ENCODE results near the gene C1QTNF3.
"Not testable (repeated sequence)": the region's sequence is repeated elsewhere in the genome, so short reads cannot be mapped to it uniquely, and the experiment has no call there.

Gene C1QTNF3

GRCh38 chr5:34038390-34038789 is 4.6 kb downstream of the C1QTNF3 start:
- Mint-ChIP-seq H3K36me3 (peaks cover 15% of the 10 kb centered on the region), H3K4me1 (no peaks in the 10 kb centered on the region), H3K4me3 (no peak overlapping the region), H3K27ac (no peak overlapping the region), H3K9me3 (no peaks in the 10 kb centered on the region), H3K27me3 (no peaks in the 10 kb centered on the region)

DNA sequence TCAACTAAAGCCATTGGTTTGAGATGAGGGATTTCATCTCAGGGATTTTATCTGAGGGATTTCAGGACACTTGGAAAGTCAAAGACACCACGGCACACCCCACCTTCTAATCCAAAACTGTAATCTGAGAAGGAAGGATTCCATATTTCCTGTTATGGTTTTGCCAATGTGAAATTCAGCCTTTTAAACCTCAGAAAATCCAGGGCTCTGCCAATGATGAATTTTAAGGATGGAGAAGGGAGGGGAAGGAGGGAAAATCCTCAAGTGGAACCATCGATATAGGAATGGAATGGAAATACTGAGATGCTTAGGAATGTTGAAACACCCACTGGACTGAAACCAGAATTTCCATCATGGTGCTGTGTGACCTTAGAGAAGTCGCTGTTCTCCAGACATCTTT is 5.3 kb downstream of the C1QTNF3 start:
- Mint-ChIP-seq H3K27me3 (no peaks in the 10 kb centered on the region), H3K9me3 (no peaks in the 10 kb centered on the region), H3K36me3 (peaks cover 15% of the 10 kb centered on the region), H3K4me1 (no peaks in the 10 kb centered on the region), H3K27ac (no peak overlapping the region), H3K4me3 (no peak overlapping the region)

GRCh38 chr5:34035756-34036155 is 7.3 kb downstream of the C1QTNF3 start:
- H3K36me3 Mint-ChIP-seq = peaks cover 19% of the 10 kb centered on the region
- no peaks in the 10 kb centered on the region for H3K4me1 Mint-ChIP-seq
- no peaks in the 10 kb centered on the region for H3K9me3 Mint-ChIP-seq
- no peak overlapping the region for H3K27ac Mint-ChIP-seq
- no peaks in the 10 kb centered on the region for H3K27me3 Mint-ChIP-seq
- no peak overlapping the region for H3K4me3 Mint-ChIP-seq

GRCh38 chr5:34034534-34035327 is 8.3 kb downstream of the C1QTNF3 start:
- Mint-ChIP-seq H3K27ac (no peak overlapping the region), H3K4me3 (no peak overlapping the region), H3K27me3 (no peaks in the 10 kb centered on the region), H3K9me3 (no peaks in the 10 kb centered on the region), H3K36me3 (peaks cover 17% of the 10 kb centered on the region), H3K4me1 (no peaks in the 10 kb centered on the region)

DNA sequence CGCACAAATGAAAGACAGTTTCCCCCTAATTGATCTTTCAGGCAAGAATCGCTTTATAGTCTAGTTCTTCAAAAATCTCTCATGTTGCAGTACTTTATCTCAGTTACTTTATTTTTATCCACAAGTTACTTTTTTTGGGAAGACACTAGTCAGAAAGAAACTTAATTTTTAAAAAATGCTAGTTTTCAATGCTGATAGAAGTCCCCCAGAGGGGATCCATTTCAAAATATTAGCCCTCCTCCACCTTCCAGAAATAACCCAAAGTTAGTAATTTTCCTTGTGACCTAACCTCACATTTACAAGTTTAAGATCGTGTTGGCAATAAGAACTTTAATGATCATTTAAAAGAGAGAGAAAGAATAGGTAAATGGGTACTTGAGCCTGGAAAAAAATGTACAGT is 11.0 kb downstream of the C1QTNF3 start:
- Mint-ChIP-seq H3K27ac (no peak overlapping the region), H3K4me1 (no peaks in the 10 kb centered on the region), H3K4me3 (no peak overlapping the region), H3K9me3 (no peaks in the 10 kb centered on the region), H3K36me3 (peaks cover 12% of the 10 kb centered on the region), H3K27me3 (no peaks in the 10 kb centered on the region)

DNA sequence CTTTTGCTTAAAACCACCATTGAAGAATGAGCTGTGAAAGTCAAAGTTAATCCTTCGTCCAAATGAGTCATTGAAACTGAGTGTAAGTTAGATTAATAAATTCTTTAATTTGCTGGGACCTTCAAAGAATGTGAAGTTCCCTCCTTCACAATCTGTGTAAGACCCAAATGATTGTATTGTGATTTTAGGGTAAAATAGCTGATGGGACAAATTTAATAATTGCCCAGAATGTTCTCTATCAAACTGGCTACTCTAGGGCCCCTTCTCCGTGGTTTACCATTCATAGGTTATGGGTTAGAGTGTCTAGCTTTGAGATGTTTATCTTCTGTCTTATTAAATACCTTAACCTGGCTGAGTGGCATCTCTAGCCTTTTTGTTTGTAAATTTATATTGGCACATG is 11.9 kb downstream of the C1QTNF3 start:
- Mint-ChIP-seq H3K27ac (no peak overlapping the region), H3K9me3 (no peaks in the 10 kb centered on the region), H3K4me3 (no peak overlapping the region), H3K4me1 (no peaks in the 10 kb centered on the region), H3K27me3 (no peaks in the 10 kb centered on the region), H3K36me3 (peaks cover 12% of the 10 kb centered on the region)

DNA sequence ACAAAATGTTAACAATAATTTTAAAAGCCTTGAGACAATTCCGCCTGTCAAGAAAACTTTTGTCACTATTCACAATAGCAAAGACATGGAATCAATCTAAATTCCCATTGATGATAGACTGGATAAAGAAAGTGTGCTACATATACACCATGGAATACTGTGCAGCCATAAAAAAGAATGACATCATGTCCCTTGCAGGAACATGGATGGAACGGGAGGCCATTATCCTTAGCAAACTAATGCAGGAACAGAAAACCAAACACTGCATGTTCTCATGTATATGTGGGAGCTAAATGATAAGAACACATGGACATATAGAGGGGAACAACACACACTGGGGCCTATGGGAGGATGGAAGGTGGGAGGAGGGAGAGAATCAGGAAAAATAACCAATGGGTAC is 12.4 kb downstream of the C1QTNF3 start:
- not testable (repeated sequence) for H3K4me1 Mint-ChIP-seq, H3K27me3 Mint-ChIP-seq, H3K27ac Mint-ChIP-seq, H3K9me3 Mint-ChIP-seq, H3K4me3 Mint-ChIP-seq
- peaks cover 13% of the 10 kb centered on the region for H3K36me3 Mint-ChIP-seq

GRCh38 chr5:34030048-34030447 is 13.0 kb downstream of the C1QTNF3 start:
- Mint-ChIP-seq H3K27ac (no peak overlapping the region), H3K27me3 (no peaks in the 10 kb centered on the region), H3K36me3 (peaks cover 9% of the 10 kb centered on the region), H3K9me3 (no peaks in the 10 kb centered on the region), H3K4me1 (no peaks in the 10 kb centered on the region), H3K4me3 (no peak overlapping the region)

DNA sequence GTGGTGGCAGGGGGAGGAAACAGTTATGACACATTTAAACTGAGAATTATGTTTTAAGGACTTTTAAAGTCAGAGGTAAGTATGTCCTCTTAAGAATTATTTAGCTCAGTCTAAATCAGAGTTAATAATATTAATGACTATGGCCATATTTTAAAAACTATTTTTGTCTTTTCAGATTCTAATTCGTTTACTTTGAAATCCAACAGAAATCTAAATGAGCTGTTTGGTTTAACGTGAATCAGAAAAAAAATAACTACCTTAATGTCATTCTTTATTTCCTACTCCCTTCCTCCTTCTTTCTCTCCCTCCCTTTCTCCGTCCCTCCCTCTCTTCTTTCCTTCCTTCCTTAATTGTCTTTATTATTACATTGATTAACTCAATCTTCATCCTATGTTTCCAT is 14.7 kb downstream of the C1QTNF3 start:
- Mint-ChIP-seq H3K36me3 (peaks cover 9% of the 10 kb centered on the region), H3K27me3 (no peaks in the 10 kb centered on the region), H3K4me1 (peaks cover under 1% of the 10 kb centered on the region), H3K27ac (no peak overlapping the region), H3K4me3 (no peak overlapping the region), H3K9me3 (no peaks in the 10 kb centered on the region)

GRCh38 chr5:34026089-34026761 is 16.8 kb downstream of the C1QTNF3 start:
- Mint-ChIP-seq H3K27me3 (no peaks in the 10 kb centered on the region), H3K4me3 (no peak overlapping the region), H3K36me3 (peaks cover 11% of the 10 kb centered on the region), H3K9me3 (no peaks in the 10 kb centered on the region), H3K27ac (peak overlapping the region; percentile 68), H3K4me1 (peaks cover 19% of the 10 kb centered on the region)

GRCh38 chr5:34022121-34022705 is 20.8 kb downstream of the C1QTNF3 start:
- peak overlapping the region; percentile 11 for H3K4me3 Mint-ChIP-seq
- no peaks in the 10 kb centered on the region for H3K9me3 Mint-ChIP-seq
- peaks cover 16% of the 10 kb centered on the region for H3K36me3 Mint-ChIP-seq
- peaks cover 22% of the 10 kb centered on the region for H3K4me1 Mint-ChIP-seq
- H3K27ac Mint-ChIP-seq = peak overlapping the region; percentile 86
- H3K27me3 Mint-ChIP-seq = no peaks in the 10 kb centered on the region

DNA sequence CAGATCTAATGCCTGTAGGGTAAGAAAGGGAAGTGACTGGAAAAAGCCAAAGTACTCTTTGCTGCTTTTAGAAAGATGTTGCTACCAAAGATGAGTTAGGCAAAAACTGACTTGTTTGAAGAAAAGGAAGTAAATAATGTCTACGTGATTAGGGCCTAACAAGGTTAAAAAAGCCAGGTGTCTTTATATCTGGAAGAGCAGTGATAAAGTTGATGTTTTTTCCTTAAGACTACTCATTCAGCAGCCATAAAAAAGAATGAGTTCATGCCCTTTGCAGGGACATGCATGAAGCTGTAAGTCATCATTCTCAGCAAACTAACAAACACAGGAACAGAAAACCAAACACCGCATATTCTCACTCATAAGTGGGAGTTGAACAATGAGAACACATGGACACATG is 21.7 kb downstream of the C1QTNF3 start:
- H3K4me3 Mint-ChIP-seq = no peak overlapping the region
- peaks cover 19% of the 10 kb centered on the region for H3K36me3 Mint-ChIP-seq
- H3K9me3 Mint-ChIP-seq = no peaks in the 10 kb centered on the region
- peaks cover 22% of the 10 kb centered on the region for H3K4me1 Mint-ChIP-seq
- peak overlapping the region; percentile 27 for H3K27ac Mint-ChIP-seq
- H3K27me3 Mint-ChIP-seq = no peaks in the 10 kb centered on the region

DNA sequence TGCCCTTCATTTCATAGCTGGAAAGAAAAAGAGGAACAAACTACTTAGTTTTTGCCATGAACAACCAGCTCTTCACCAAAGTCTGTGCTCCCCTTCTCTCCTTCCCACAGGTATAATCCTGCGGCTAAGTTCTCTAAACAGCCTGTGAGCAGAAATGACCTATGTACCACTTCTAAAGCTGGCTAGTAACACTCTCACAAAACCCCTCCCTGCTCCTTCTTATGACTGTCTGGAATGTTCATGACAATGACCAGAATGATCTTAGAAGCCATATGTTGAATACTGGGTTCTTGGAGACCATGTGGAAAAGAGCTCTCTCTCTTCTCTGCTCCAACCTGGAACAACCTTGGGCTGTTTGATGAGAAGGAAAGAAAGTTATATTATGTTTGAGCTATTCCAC is 22.3 kb downstream of the C1QTNF3 start:
- Mint-ChIP-seq H3K9me3 (no peaks in the 10 kb centered on the region), H3K36me3 (peaks cover 16% of the 10 kb centered on the region), H3K4me3 (no peak overlapping the region), H3K27me3 (no peaks in the 10 kb centered on the region), H3K27ac (no peak overlapping the region), H3K4me1 (peaks cover 22% of the 10 kb centered on the region)

- no peaks in the 10 kb centered on the region for H3K27me3 Mint-ChIP-seq
- peaks cover 13% of the 10 kb centered on the region for H3K4me1 Mint-ChIP-seq
- no peak overlapping the region for H3K27ac Mint-ChIP-seq
- peaks cover 13% of the 10 kb centered on the region for H3K36me3 Mint-ChIP-seq
- no peak overlapping the region for H3K4me3 Mint-ChIP-seq
- no peaks in the 10 kb centered on the region for H3K9me3 Mint-ChIP-seq
Observed at GRCh38 chr5:34017254-34017653, 25.8 kb downstream of the C1QTNF3 start.

DNA sequence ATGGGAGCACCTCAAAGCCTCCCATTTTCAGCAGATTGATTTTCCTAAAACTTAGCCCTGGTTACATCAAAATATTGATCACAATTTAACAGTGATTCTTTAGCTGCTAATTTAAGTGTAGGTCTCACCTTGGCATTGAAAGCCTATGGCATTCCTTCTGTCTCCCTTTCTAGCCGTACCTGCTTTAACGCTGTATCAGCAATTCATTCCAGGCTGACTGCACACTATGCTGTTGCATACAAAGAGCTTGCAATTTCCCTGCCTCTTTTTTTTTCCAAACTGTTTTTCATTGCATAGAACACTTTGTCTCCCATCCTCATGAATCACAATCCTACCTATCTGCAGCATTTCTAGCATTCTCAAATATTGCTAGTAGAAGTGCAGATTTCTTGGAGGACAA is 26.3 kb downstream of the C1QTNF3 start:
- Mint-ChIP-seq H3K4me1 (peaks cover 8% of the 10 kb centered on the region), H3K9me3 (no peaks in the 10 kb centered on the region), H3K4me3 (no peak overlapping the region), H3K27me3 (no peaks in the 10 kb centered on the region), H3K36me3 (peaks cover 13% of the 10 kb centered on the region), H3K27ac (peak overlapping the region; percentile 35)

GRCh38 chr5:34016222-34016621 is 26.8 kb downstream of the C1QTNF3 start:
- Mint-ChIP-seq H3K27me3 (no peaks in the 10 kb centered on the region), H3K27ac (no peak overlapping the region), H3K36me3 (peaks cover 10% of the 10 kb centered on the region), H3K4me1 (peaks cover 2% of the 10 kb centered on the region), H3K9me3 (no peaks in the 10 kb centered on the region), H3K4me3 (no peak overlapping the region)
